IMR-90 (cell line): ENCODE results near the gene KIAA0408. TPM values are rescaled to one million over a fixed set of nuclear protein-coding genes. Genes with fewer than 3 reads are reported as not detected.

ENCODE experiments used
- ATAC-seq: fragments of 200-7000 bp; cut with Tn5 transposase; 2 replicates; pipeline ENCODE4 v1.9.1; 2020; ENCODE audit warnings: low read depth, mild to moderate bottlenecking, moderate library complexity
- BruUV-seq: library from RNA; stranded (reverse); fragments of 400-500 nt; replicated peaks from 2 replicates; lab custom pipeline; 2021; lab: Mats Ljungman, UMichigan
- CTCF ChIA-PET: fragments of 300-600 bp; formaldehyde crosslinking; extraction: SDS; loops from one replicate; lab custom pipeline; 2021; ENCODE audit warnings: antibody characterized with exemption; lab: Yijun Ruan, JAX
- POLR2A ChIA-PET: fragments of 300-600 bp; sonication (Branson Sonifier 250); formaldehyde crosslinking; loops from one replicate; lab custom pipeline; 2022; ENCODE audit warnings: antibody characterized with exemption; ENCODE audit not compliant: unreplicated experiment; lab: Charles Lee
- DNase-seq: peaks from one replicate; pipeline ENCODE4 v3.0.0; 2013
- H2AFZ ChIP-seq: replicated peaks from 2 replicates; pipeline ENCODE3; 2013; ENCODE audit warnings: low read length, mild to moderate bottlenecking; ENCODE audit not compliant: poor library complexity
- H2AK5ac ChIP-seq: 2 replicates; pipeline ENCODE4 v1.6.1; 2013; ENCODE audit warnings: low read depth, low read length, inconsistent platforms
- H2AK9ac ChIP-seq: replicated peaks from 2 replicates; pipeline ENCODE3; 2013; ENCODE audit warnings: mild to moderate bottlenecking, low read depth, low read length, moderate library complexity; ENCODE audit not compliant: poor library complexity
- H2BK120ac ChIP-seq: 2 replicates; pipeline ENCODE4 v1.6.1; 2013; ENCODE audit warnings: low read depth, low read length, inconsistent platforms
- H2BK15ac ChIP-seq: 3 replicates; pipeline ENCODE4 v1.6.1; 2013; ENCODE audit warnings: low read depth, low read length, inconsistent platforms
- H2BK20ac ChIP-seq: 2 replicates; pipeline ENCODE4 v1.6.1; 2013; ENCODE audit warnings: low read depth, mild to moderate bottlenecking, inconsistent platforms, low read length, moderate library complexity
- H2BK5ac ChIP-seq: 2 replicates; pipeline ENCODE4 v1.6.1; 2013; ENCODE audit warnings: mild to moderate bottlenecking, low read depth, low read length, inconsistent platforms; ENCODE audit not compliant: poor library complexity, severe bottlenecking
- H3K14ac ChIP-seq: replicated peaks from 2 replicates; pipeline ENCODE4 v1.6.1; 2013; ENCODE audit warnings: low read depth, low read length, inconsistent platforms
- H3K18ac ChIP-seq: 2 replicates; pipeline ENCODE4 v1.6.1; 2013; ENCODE audit warnings: low read depth, low read length, control low read depth
- H3K23ac ChIP-seq: 2 replicates; pipeline ENCODE4 v1.6.1; 2013; ENCODE audit warnings: low read depth, low read length, inconsistent platforms
- H3K27ac ChIP-seq: 2 replicates; pipeline ENCODE4 v1.5.1; 2013; ENCODE audit warnings: mild to moderate bottlenecking, control low read depth, low read length; ENCODE audit not compliant: insufficient read depth
- H3K27me3 ChIP-seq: 2 replicates; pipeline ENCODE4 v1.6.1; 2013; ENCODE audit warnings: low read length; ENCODE audit not compliant: control insufficient read depth, insufficient read depth
- H3K36me3 ChIP-seq: 2 replicates; pipeline ENCODE4 v1.6.1; 2013; ENCODE audit warnings: low read length, mixed read lengths; ENCODE audit not compliant: control insufficient read depth, insufficient read depth
- H3K4ac ChIP-seq: 2 replicates; pipeline ENCODE4 v1.6.1; 2013; ENCODE audit warnings: low read depth, low read length, inconsistent platforms
- H3K4me1 ChIP-seq: 2 replicates; pipeline ENCODE4 v1.6.1; 2013; ENCODE audit warnings: low read length, mixed read lengths; ENCODE audit not compliant: control insufficient read depth, insufficient read depth
- H3K4me2 ChIP-seq: 2 replicates; pipeline ENCODE4 v1.6.1; 2013; ENCODE audit warnings: low read depth, mild to moderate bottlenecking, control low read depth, low read length, moderate library complexity
- H3K4me3 ChIP-seq: 2 replicates; pipeline ENCODE4 v1.5.1; 2013; ENCODE audit warnings: low read depth, mild to moderate bottlenecking, control low read depth, low read length, moderate library complexity; ENCODE audit not compliant: insufficient read depth
- H3K56ac ChIP-seq: 2 replicates; pipeline ENCODE4 v1.6.1; 2013; ENCODE audit warnings: low read length, inconsistent platforms; ENCODE audit not compliant: insufficient read depth; ENCODE audit errors: extremely low read depth
- H3K79me1 ChIP-seq, 2 experiments: 2 replicates each; pipeline ENCODE4 v1.6.1; 2013; ENCODE audit warnings: low read length in 2 of 2, inconsistent platforms in 1 of 2, low read depth in 1 of 2
- H3K9ac ChIP-seq: 2 replicates; pipeline ENCODE4 v1.6.1; 2013; ENCODE audit warnings: low read depth, low read length, control low read depth
- H3K9me1 ChIP-seq: 2 replicates; pipeline ENCODE4 v1.6.1; 2013; ENCODE audit warnings: low read length, inconsistent platforms; ENCODE audit not compliant: insufficient read depth
- H3K9me3 ChIP-seq: 2 replicates; pipeline ENCODE4 v1.6.1; 2013; ENCODE audit warnings: low read length; ENCODE audit not compliant: control insufficient read depth, insufficient read depth
- H4K20me1 ChIP-seq: 2 replicates; pipeline ENCODE4 v1.6.1; 2013; ENCODE audit warnings: low read length, inconsistent platforms; ENCODE audit not compliant: insufficient read depth
- H4K5ac ChIP-seq: 2 replicates; pipeline ENCODE4 v1.6.1; 2013; ENCODE audit warnings: mild to moderate bottlenecking, low read depth, low read length, control low read depth
- H4K8ac ChIP-seq, 2 experiments: 2 replicates each; pipeline ENCODE4 v1.6.1; 2013; ENCODE audit warnings: low read depth in 2 of 2, low read length in 2 of 2, control low read depth in 1 of 2, inconsistent platforms in 1 of 2
- H4K91ac ChIP-seq: 2 replicates; pipeline ENCODE4 v1.6.1; 2013; ENCODE audit warnings: low read depth, low read length, inconsistent platforms; ENCODE audit not compliant: insufficient read depth
- BHLHE40 ChIP-seq: fragments of 150-350 bp; IDR thresholded peaks from 2 replicates; pipeline ENCODE4 v1.6.1; 2016; ENCODE audit warnings: mild to moderate bottlenecking, low read depth, low read length
- CEBPB ChIP-seq: IDR thresholded peaks from 2 replicates; pipeline ENCODE4 v1.6.1; 2012; ENCODE audit warnings: low read depth, low read length, improper control_type of control experiment
- NFE2L2 ChIP-seq: fragments of 150-350 bp; IDR thresholded peaks from 2 replicates; pipeline ENCODE4 v1.6.1; 2016; ENCODE audit warnings: low read depth, mild to moderate bottlenecking, low read length
- WGBS, 2 experiments: methylation state at CpG; one replicate each; pipeline versions ENCODE4 v1.1.5 to v1.1.7; 2013; ENCODE audit warnings: missing lambda C conversion rate in 2 of 2; ENCODE audit not compliant: insufficient read length in 1 of 2; ENCODE audit errors: extremely low coverage in 2 of 2; 5-methylcytosine and 5-hydroxymethylcytosine counted together
- dilution Hi-C: fragments of 300-500 bp; cut with HindIII; formaldehyde crosslinking; loops from one replicate; pipeline ENCODE4 v1.14.3; 2018; ENCODE audit warnings: low sequenced_read_pairs; ENCODE audit not compliant: unreplicated experiment
- in situ Hi-C: fragments of 300-500 bp; cut with MboI; formaldehyde crosslinking; loops from 3 replicates; pipeline ENCODE4 v1.14.3; 2019; ENCODE audit warnings: low sequenced_read_pairs, inconsistent platforms, mixed read lengths
- intact Hi-C: fragments of 100-400 bp; cut with micrococcal nuclease; formaldehyde crosslinking; loops from 2 replicates; pipeline ENCODE4 v1.10.0; 2022
- polyA plus RNA-seq, 3 experiments: library from polyadenylated mRNA; depleted of rRNA; stranded (reverse); fragments of >200 nt; gene quantifications; 2 replicates each; pipeline ENCODE4 v1.2.3, GENCODE V29; 2012; ENCODE audit warnings: low replicate concordance in 1 of 3
- total RNA-seq: library from RNA; depleted of rRNA; stranded (reverse); fragments of >200 nt; gene quantifications from 2 replicates; pipeline ENCODE4 v1.2.3, GENCODE V29; 2012
- TF ChIP-seq, protein P1 (sequence below): fragments of 150-350 bp; IDR thresholded peaks from 2 replicates; pipeline ENCODE4 v1.6.1; 2016; ENCODE audit warnings: low read depth, mild to moderate bottlenecking, low read length, moderate library complexity, borderline replicate concordance
- TF ChIP-seq, protein P2 (sequence below): fragments of 150-350 bp; IDR thresholded peaks from 2 replicates; pipeline ENCODE4 v1.6.1; 2017; ENCODE audit warnings: mild to moderate bottlenecking, antibody characterized with exemption, low read length, low read depth

The KIAA0408 gene
- total and polyA plus RNA-seq, 2 of the 4 experiments (the other 2 are of a cell fraction): 0.90 to 2.9 TPM

- TF ChIP-seq, protein P1, sequence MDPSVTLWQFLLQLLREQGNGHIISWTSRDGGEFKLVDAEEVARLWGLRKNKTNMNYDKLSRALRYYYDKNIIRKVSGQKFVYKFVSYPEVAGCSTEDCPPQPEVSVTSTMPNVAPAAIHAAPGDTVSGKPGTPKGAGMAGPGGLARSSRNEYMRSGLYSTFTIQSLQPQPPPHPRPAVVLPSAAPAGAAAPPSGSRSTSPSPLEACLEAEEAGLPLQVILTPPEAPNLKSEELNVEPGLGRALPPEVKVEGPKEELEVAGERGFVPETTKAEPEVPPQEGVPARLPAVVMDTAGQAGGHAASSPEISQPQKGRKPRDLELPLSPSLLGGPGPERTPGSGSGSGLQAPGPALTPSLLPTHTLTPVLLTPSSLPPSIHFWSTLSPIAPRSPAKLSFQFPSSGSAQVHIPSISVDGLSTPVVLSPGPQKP: no peak
- TF ChIP-seq NFE2L2 (no peak), BHLHE40 (no peak), CEBPB (peak; percentile 92)
- TF ChIP-seq, protein P2, sequence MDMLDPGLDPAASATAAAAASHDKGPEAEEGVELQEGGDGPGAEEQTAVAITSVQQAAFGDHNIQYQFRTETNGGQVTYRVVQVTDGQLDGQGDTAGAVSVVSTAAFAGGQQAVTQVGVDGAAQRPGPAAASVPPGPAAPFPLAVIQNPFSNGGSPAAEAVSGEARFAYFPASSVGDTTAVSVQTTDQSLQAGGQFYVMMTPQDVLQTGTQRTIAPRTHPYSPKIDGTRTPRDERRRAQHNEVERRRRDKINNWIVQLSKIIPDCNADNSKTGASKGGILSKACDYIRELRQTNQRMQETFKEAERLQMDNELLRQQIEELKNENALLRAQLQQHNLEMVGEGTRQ: no peak
- no peaks in the 10 kb centered on the region for H4K20me1 ChIP-seq
- no peak overlapping the region for H2AK9ac ChIP-seq
- no peak overlapping the region for H3K23ac ChIP-seq
- H2BK120ac ChIP-seq: no peak overlapping the region
- intact Hi-C loops (no loop called here), in situ Hi-C loops (no loop called here), dilution Hi-C loops (no loop called here)
- no peak overlapping the region for H3K9ac ChIP-seq
- H2AK5ac ChIP-seq: no peak overlapping the region
- H3K4me1 ChIP-seq: peaks cover 2% of the 10 kb centered on the region
- no peak overlapping the region for H3K4ac ChIP-seq
- DNase-seq (peak; percentile 81), ATAC-seq (peak; percentile 50; the same call in 1 of the 2 replicates)
- no peak overlapping the region for H3K27ac ChIP-seq
- H2BK20ac ChIP-seq: no peak overlapping the region
- no peak overlapping the region for H3K4me2 ChIP-seq
- H3K27me3 ChIP-seq: no peaks in the 10 kb centered on the region
- H3K9me3 ChIP-seq: no peaks in the 10 kb centered on the region
- H2AFZ ChIP-seq: no peak overlapping the region
- ChIA-PET POLR2A (no interaction called here), CTCF (no interaction called here)
- no peak overlapping the region for H2BK5ac ChIP-seq
- no peak overlapping the region for H3K4me3 ChIP-seq
- WGBS, 2 experiments: no CpG with 5 or more reads among the region's 3 CpGs
- H2BK15ac ChIP-seq: no peak overlapping the region
- BruUV-seq: no TSS peak
- no peak overlapping the region for H3K14ac ChIP-seq
- H3K36me3 ChIP-seq: no peaks in the 10 kb centered on the region
- H4K91ac ChIP-seq: no peak overlapping the region
- H4K8ac ChIP-seq: no peak overlapping the region
- H3K18ac ChIP-seq: no peak overlapping the region
- H3K56ac ChIP-seq: no peak overlapping the region
- no peak overlapping the region for H4K5ac ChIP-seq
- H3K79me1 ChIP-seq: no peaks in the 10 kb centered on the region
- H3K9me1 ChIP-seq: no peaks in the 10 kb centered on the region
These were observed 1.6 kb downstream of the KIAA0408 start for GRCh38 chr6:127457456-127458064.
